Transverse colon (tissue), 3 donors: ENCODE results near the gene CCL20.

Experiments
- EP300 ChIP-seq: sonication (generic); formaldehyde crosslinking; IDR thresholded peaks from one replicate; pipeline ENCODE4 v1.6.1; 2017; ENCODE audit warnings: antibody characterized with exemption, low read depth
- POLR2A ChIP-seq: fragments of 450-650 bp; IDR thresholded peaks from one replicate; pipeline ENCODE4 v1.6.1; 2016; ENCODE audit warnings: antibody characterized with exemption, mild to moderate bottlenecking, moderate library complexity
- TF ChIP-seq, protein P1 (sequence below), 5 experiments: fragments of 200-600 bp in 3 of 5; fragments of 450-650 bp in 2 of 5; sonication (generic) in 3 of 5; IDR thresholded peaks; 1 replicate in 2 of 5; 2 replicates in 3 of 5; pipeline ENCODE4 v1.5.1; 2016 to 2017; ENCODE audit warnings: antibody characterized with exemption in 5 of 5, inconsistent platforms in 3 of 5, mild to moderate bottlenecking in 2 of 5, moderate library complexity in 1 of 5

DNA sequence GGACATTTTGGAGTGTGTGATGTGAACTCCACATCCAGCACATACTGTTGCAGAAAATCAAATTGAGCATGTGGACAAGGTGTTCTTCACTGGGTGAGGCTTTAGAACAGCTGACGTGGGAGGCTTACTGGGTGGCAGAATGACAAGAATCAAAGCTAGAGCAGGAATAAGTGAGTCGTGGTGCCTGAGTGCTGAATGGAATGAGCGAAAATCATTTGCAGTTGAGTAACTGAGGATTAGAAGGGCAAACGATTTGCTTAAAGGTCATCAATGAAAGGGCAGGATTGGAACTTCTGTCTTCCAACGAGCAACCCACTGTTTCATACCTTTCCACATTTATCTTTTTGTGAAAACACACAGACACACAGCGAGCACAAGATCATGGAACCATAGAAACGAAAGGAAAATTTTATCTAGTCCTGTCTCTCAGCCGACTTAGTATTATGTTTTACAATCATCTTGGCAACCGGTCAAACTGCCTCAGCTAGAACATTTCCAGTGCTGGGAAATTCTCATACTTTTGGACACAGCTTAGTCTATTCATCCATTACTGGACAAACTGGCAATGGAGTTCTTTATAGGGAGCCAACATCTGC lies 50.6 kb downstream of the CCL20 start:
- TF ChIP-seq, protein P1, sequence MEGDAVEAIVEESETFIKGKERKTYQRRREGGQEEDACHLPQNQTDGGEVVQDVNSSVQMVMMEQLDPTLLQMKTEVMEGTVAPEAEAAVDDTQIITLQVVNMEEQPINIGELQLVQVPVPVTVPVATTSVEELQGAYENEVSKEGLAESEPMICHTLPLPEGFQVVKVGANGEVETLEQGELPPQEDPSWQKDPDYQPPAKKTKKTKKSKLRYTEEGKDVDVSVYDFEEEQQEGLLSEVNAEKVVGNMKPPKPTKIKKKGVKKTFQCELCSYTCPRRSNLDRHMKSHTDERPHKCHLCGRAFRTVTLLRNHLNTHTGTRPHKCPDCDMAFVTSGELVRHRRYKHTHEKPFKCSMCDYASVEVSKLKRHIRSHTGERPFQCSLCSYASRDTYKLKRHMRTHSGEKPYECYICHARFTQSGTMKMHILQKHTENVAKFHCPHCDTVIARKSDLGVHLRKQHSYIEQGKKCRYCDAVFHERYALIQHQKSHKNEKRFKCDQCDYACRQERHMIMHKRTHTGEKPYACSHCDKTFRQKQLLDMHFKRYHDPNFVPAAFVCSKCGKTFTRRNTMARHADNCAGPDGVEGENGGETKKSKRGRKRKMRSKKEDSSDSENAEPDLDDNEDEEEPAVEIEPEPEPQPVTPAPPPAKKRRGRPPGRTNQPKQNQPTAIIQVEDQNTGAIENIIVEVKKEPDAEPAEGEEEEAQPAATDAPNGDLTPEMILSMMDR (IDR thresholded peaks at IDR 0.05), result no peak
- TF ChIP-seq POLR2A, result no peak
- no peak for TF ChIP-seq EP300
